ENCODE data around the gene UNCX. TPM values are rescaled to one million over a fixed set of nuclear protein-coding genes. Genes with fewer than 3 reads are reported as not detected.
"Not testable (repeated sequence)": the region's sequence is repeated elsewhere in the genome, so short reads cannot be mapped to it uniquely, and the experiment has no call there.

The UNCX gene
- polyA plus RNA-seq, 1 experiment, result not detected

GRCh38 chr7:1192171-1192676, 40.4 kb upstream of the UNCX start:
- peak; percentile 31 for TF ChIP-seq CTCF (IDR thresholded peaks at IDR 0.05; ENCODE audit: low read depth, low read length)
- DNase-seq (ENCODE audit: low read depth, low spot score), result peak; percentile 76
- Histone ChIP-seq H3K27ac (ENCODE audit: low read depth, low read length) (peak overlapping the region; percentile 52), H3K4me3 (ENCODE audit: low read depth, low read length) (0 out of 2 replicates have a peak overlapping the region, but pooled peaks have one; percentile 10), H3K9me3 (ENCODE audit: control insufficient read depth, insufficient read depth, low read length) (no peaks in the 10 kb centered on the region; the same call in 1 of the 2 replicates), H3K27me3 (ENCODE audit: control insufficient read depth, insufficient read depth, low read length) (peaks cover 3% of the 10 kb centered on the region)
- CTCF ChIA-PET, result interaction anchor here (1.0 to 3.8 kb wide), 8 partner anchors 9 to 282 kb away, joined by 3 to 32 read pairs (median 7); no protein-coding TSS in a partner anchor
- POLR2A ChIA-PET, result interaction anchor here (0.7 kb wide), 1 partner anchor 349 kb away, joined by 5 read pairs; no protein-coding TSS in a partner anchor

GRCh38 chr7:1193593-1194424, 38.9 kb upstream of the UNCX start:
- DNase-seq (ENCODE audit: low read depth, low spot score), result no peak
- ChIA-PET POLR2A (interaction anchor here (0.6 kb wide), 1 partner anchor 368 kb away, joined by 3 read pairs; no protein-coding TSS in a partner anchor), CTCF (interaction anchor here (0.8 to 3.8 kb wide), 9 partner anchors 11 to 281 kb away, joined by 3 to 32 read pairs (median 4); no protein-coding TSS in a partner anchor)
- Histone ChIP-seq H3K9me3 (ENCODE audit: control insufficient read depth, insufficient read depth, low read length) (no peaks in the 10 kb centered on the region; the same call in 1 of the 2 replicates), H3K27me3 (ENCODE audit: control insufficient read depth, insufficient read depth, low read length) (peaks cover 3% of the 10 kb centered on the region), H3K27ac (ENCODE audit: low read depth, low read length) (no peak overlapping the region), H3K4me3 (ENCODE audit: low read depth, low read length) (no peak overlapping the region)
- TF ChIP-seq CTCF (IDR thresholded peaks at IDR 0.05; ENCODE audit: low read depth, low read length), result peak; percentile 43

- H3K27me3 ChIP-seq (ENCODE audit: control insufficient read depth, insufficient read depth, low read length), result peaks cover 16% of the 10 kb centered on the region
- DNase-seq (ENCODE audit: low read depth, low spot score); H3K27ac ChIP-seq (ENCODE audit: low read depth, low read length); H3K9me3 ChIP-seq (ENCODE audit: control insufficient read depth, insufficient read depth, low read length); CTCF ChIA-PET; H3K4me3 ChIP-seq (ENCODE audit: low read depth, low read length): not testable (repeated sequence)
- POLR2A ChIA-PET, result interaction anchor here (0.6 kb wide), 1 partner anchor 309 kb away, joined by 3 read pairs; no protein-coding TSS in a partner anchor
These were observed 36.2 kb upstream of the UNCX start for GRCh38 chr7:1196441-1196840.

- H3K9me3 ChIP-seq (ENCODE audit: control insufficient read depth, insufficient read depth, low read length), result no peaks in the 10 kb centered on the region; the same call in 1 of the 2 replicates
- POLR2A ChIA-PET, result interaction anchor here (0.6 kb wide), 1 partner anchor 308 kb away, joined by 3 read pairs; no protein-coding TSS in a partner anchor
- H3K4me3 ChIP-seq (ENCODE audit: low read depth, low read length), result no peak overlapping the region
- no peak for DNase-seq (ENCODE audit: low read depth, low spot score)
- peaks cover 21% of the 10 kb centered on the region for H3K27me3 ChIP-seq (ENCODE audit: control insufficient read depth, insufficient read depth, low read length)
- H3K27ac ChIP-seq (ENCODE audit: low read depth, low read length), result no peak overlapping the region
- TF ChIP-seq CTCF (IDR thresholded peaks at IDR 0.05; ENCODE audit: low read depth, low read length), result no peak
- CTCF ChIA-PET, result no interaction called here
These were observed 35.7 kb upstream of the UNCX start for GRCh38 chr7:1196950-1197349.

GRCh38 chr7:1197997-1198625, 34.6 kb upstream of the UNCX start:
- TF ChIP-seq CTCF (IDR thresholded peaks at IDR 0.05; ENCODE audit: low read depth, low read length), result no peak
- DNase-seq (ENCODE audit: low read depth, low spot score), result peak; percentile 79
- Histone ChIP-seq H3K9me3 (ENCODE audit: control insufficient read depth, insufficient read depth, low read length) (no peaks in the 10 kb centered on the region; the same call in 1 of the 2 replicates), H3K27ac (ENCODE audit: low read depth, low read length) (peak overlapping the region; percentile 90), H3K27me3 (ENCODE audit: control insufficient read depth, insufficient read depth, low read length) (peaks cover 25% of the 10 kb centered on the region), H3K4me3 (ENCODE audit: low read depth, low read length) (peak overlapping the region; percentile 13; the same call in 1 of the 2 replicates)
- POLR2A ChIA-PET, result interaction anchor here (0.5 kb wide), 1 partner anchor 470 kb away, joined by 6 read pairs; no protein-coding TSS in a partner anchor
- CTCF ChIA-PET, result no interaction called here
